ENCODE measurements around the gene KRT86.

The KRT86 gene

GRCh38 chr12:52323001-52323400 lies 48.6 kb downstream of the KRT86 start:
- H3K4me1 ChIP-seq (ENCODE audit: control insufficient read depth, insufficient read depth, low read length) = no peaks in the 10 kb centered on the region
- H3K27ac ChIP-seq (ENCODE audit: low read depth, low read length) = no peak overlapping the region
- H3K4me3 ChIP-seq (ENCODE audit: low read length) = no peak overlapping the region
- no peaks in the 10 kb centered on the region for H3K36me3 ChIP-seq (ENCODE audit: control insufficient read depth, insufficient read depth, low read length)
- no peaks in the 10 kb centered on the region for H3K27me3 ChIP-seq (ENCODE audit: control insufficient read depth, insufficient read depth, low read length)
- no peak overlapping the region for H3K9ac ChIP-seq (ENCODE audit: low read length)

- H3K27me3 ChIP-seq (ENCODE audit: control insufficient read depth, insufficient read depth, low read length) = no peaks in the 10 kb centered on the region
- H3K9ac ChIP-seq (ENCODE audit: low read length) = no peak overlapping the region
- no peaks in the 10 kb centered on the region for H3K36me3 ChIP-seq (ENCODE audit: control insufficient read depth, insufficient read depth, low read length)
- no peaks in the 10 kb centered on the region for H3K4me1 ChIP-seq (ENCODE audit: control insufficient read depth, insufficient read depth, low read length)
- no peak overlapping the region for H3K27ac ChIP-seq (ENCODE audit: low read depth, low read length)
- no peak overlapping the region for H3K4me3 ChIP-seq (ENCODE audit: low read length)
Measured at GRCh38 chr12:52323416-52324152, 49.1 kb downstream of the KRT86 start.

GRCh38 chr12:52324153-52324444 lies 49.7 kb downstream of the KRT86 start:
- Histone ChIP-seq H3K27me3 (ENCODE audit: control insufficient read depth, insufficient read depth, low read length) (no peaks in the 10 kb centered on the region), H3K4me3 (ENCODE audit: low read length) (no peak overlapping the region), H3K9ac (ENCODE audit: low read length) (no peak overlapping the region)

GRCh38 chr12:52327052-52327829 lies 52.8 kb downstream of the KRT86 start:
- no peaks in the 10 kb centered on the region for H3K36me3 ChIP-seq (ENCODE audit: control insufficient read depth, insufficient read depth, low read length)
- no peak overlapping the region for H3K27ac ChIP-seq (ENCODE audit: low read depth, low read length)
- H3K4me1 ChIP-seq (ENCODE audit: control insufficient read depth, insufficient read depth, low read length) = no peaks in the 10 kb centered on the region
- H3K9ac ChIP-seq (ENCODE audit: low read length) = no peak overlapping the region
- no peak overlapping the region for H3K4me3 ChIP-seq (ENCODE audit: low read length)
- H3K27me3 ChIP-seq (ENCODE audit: control insufficient read depth, insufficient read depth, low read length) = no peaks in the 10 kb centered on the region

More at GRCh38 chr12:52324153-52324444, 49.7 kb downstream of the KRT86 start:
- no peak overlapping the region for H3K27ac ChIP-seq (ENCODE audit: low read depth, low read length)
- no peaks in the 10 kb centered on the region for H3K4me1 ChIP-seq (ENCODE audit: control insufficient read depth, insufficient read depth, low read length)
- H3K36me3 ChIP-seq (ENCODE audit: control insufficient read depth, insufficient read depth, low read length) = no peaks in the 10 kb centered on the region

GRCh38 chr12:52327830-52328500 lies 53.5 kb downstream of the KRT86 start:
- H3K4me1 ChIP-seq (ENCODE audit: control insufficient read depth, insufficient read depth, low read length) = no peaks in the 10 kb centered on the region
- no peaks in the 10 kb centered on the region for H3K36me3 ChIP-seq (ENCODE audit: control insufficient read depth, insufficient read depth, low read length)
- H3K4me3 ChIP-seq (ENCODE audit: low read length) = no peak overlapping the region
- no peaks in the 10 kb centered on the region for H3K27me3 ChIP-seq (ENCODE audit: control insufficient read depth, insufficient read depth, low read length)
- no peak overlapping the region for H3K27ac ChIP-seq (ENCODE audit: low read depth, low read length)
- H3K9ac ChIP-seq (ENCODE audit: low read length) = no peak overlapping the region

GRCh38 chr12:52331039-52331438 lies 56.6 kb downstream of the KRT86 start:
- no peak overlapping the region for H3K27ac ChIP-seq (ENCODE audit: low read depth, low read length)
- H3K9ac ChIP-seq (ENCODE audit: low read length) = no peak overlapping the region
- no peaks in the 10 kb centered on the region for H3K27me3 ChIP-seq (ENCODE audit: control insufficient read depth, insufficient read depth, low read length)
- H3K4me3 ChIP-seq (ENCODE audit: low read length) = no peak overlapping the region
- no peaks in the 10 kb centered on the region for H3K4me1 ChIP-seq (ENCODE audit: control insufficient read depth, insufficient read depth, low read length)
- H3K36me3 ChIP-seq (ENCODE audit: control insufficient read depth, insufficient read depth, low read length) = no peaks in the 10 kb centered on the region

GRCh38 chr12:52331833-52332232 lies 57.4 kb downstream of the KRT86 start:
- Histone ChIP-seq H3K27me3 (ENCODE audit: control insufficient read depth, insufficient read depth, low read length) (no peaks in the 10 kb centered on the region), H3K27ac (ENCODE audit: low read depth, low read length) (no peak overlapping the region), H3K9ac (ENCODE audit: low read length) (no peak overlapping the region), H3K36me3 (ENCODE audit: control insufficient read depth, insufficient read depth, low read length) (no peaks in the 10 kb centered on the region), H3K4me1 (ENCODE audit: control insufficient read depth, insufficient read depth, low read length) (no peaks in the 10 kb centered on the region), H3K4me3 (ENCODE audit: low read length) (no peak overlapping the region)

GRCh38 chr12:52332381-52332780 lies 57.9 kb downstream of the KRT86 start:
- Histone ChIP-seq H3K4me1 (ENCODE audit: control insufficient read depth, insufficient read depth, low read length) (no peaks in the 10 kb centered on the region), H3K27me3 (ENCODE audit: control insufficient read depth, insufficient read depth, low read length) (no peaks in the 10 kb centered on the region), H3K4me3 (ENCODE audit: low read length) (no peak overlapping the region), H3K27ac (ENCODE audit: low read depth, low read length) (no peak overlapping the region), H3K36me3 (ENCODE audit: control insufficient read depth, insufficient read depth, low read length) (no peaks in the 10 kb centered on the region), H3K9ac (ENCODE audit: low read length) (no peak overlapping the region)

- H3K36me3 ChIP-seq (ENCODE audit: control insufficient read depth, insufficient read depth, low read length) = no peaks in the 10 kb centered on the region
- no peak overlapping the region for H3K4me3 ChIP-seq (ENCODE audit: low read length)
- no peaks in the 10 kb centered on the region for H3K4me1 ChIP-seq (ENCODE audit: control insufficient read depth, insufficient read depth, low read length)
- no peaks in the 10 kb centered on the region for H3K27me3 ChIP-seq (ENCODE audit: control insufficient read depth, insufficient read depth, low read length)
- no peak overlapping the region for H3K27ac ChIP-seq (ENCODE audit: low read depth, low read length)
- H3K9ac ChIP-seq (ENCODE audit: low read length) = no peak overlapping the region
Measured at GRCh38 chr12:52333321-52333720, 58.9 kb downstream of the KRT86 start.

GRCh38 chr12:52334185-52334584 lies 59.7 kb downstream of the KRT86 start:
- H3K9ac ChIP-seq (ENCODE audit: low read length) = no peak overlapping the region

GRCh38 chr12:52335598-52336262 lies 61.3 kb downstream of the KRT86 start:
- Histone ChIP-seq H3K27me3 (ENCODE audit: control insufficient read depth, insufficient read depth, low read length) (no peaks in the 10 kb centered on the region), H3K27ac (ENCODE audit: low read depth, low read length) (no peak overlapping the region), H3K4me1 (ENCODE audit: control insufficient read depth, insufficient read depth, low read length) (no peaks in the 10 kb centered on the region), H3K4me3 (ENCODE audit: low read length) (no peak overlapping the region), H3K9ac (ENCODE audit: low read length) (no peak overlapping the region), H3K36me3 (ENCODE audit: control insufficient read depth, insufficient read depth, low read length) (no peaks in the 10 kb centered on the region)

More at GRCh38 chr12:52334185-52334584, 59.7 kb downstream of the KRT86 start:
- H3K27ac ChIP-seq (ENCODE audit: low read depth, low read length) = no peak overlapping the region
- no peaks in the 10 kb centered on the region for H3K4me1 ChIP-seq (ENCODE audit: control insufficient read depth, insufficient read depth, low read length)
- H3K27me3 ChIP-seq (ENCODE audit: control insufficient read depth, insufficient read depth, low read length) = no peaks in the 10 kb centered on the region
- no peak overlapping the region for H3K4me3 ChIP-seq (ENCODE audit: low read length)
- H3K36me3 ChIP-seq (ENCODE audit: control insufficient read depth, insufficient read depth, low read length) = no peaks in the 10 kb centered on the region

GRCh38 chr12:52336641-52337040 lies 62.2 kb downstream of the KRT86 start:
- no peak overlapping the region for H3K27ac ChIP-seq (ENCODE audit: low read depth, low read length)
- H3K27me3 ChIP-seq (ENCODE audit: control insufficient read depth, insufficient read depth, low read length) = no peaks in the 10 kb centered on the region
- no peaks in the 10 kb centered on the region for H3K36me3 ChIP-seq (ENCODE audit: control insufficient read depth, insufficient read depth, low read length)
- H3K4me1 ChIP-seq (ENCODE audit: control insufficient read depth, insufficient read depth, low read length) = no peaks in the 10 kb centered on the region
- H3K9ac ChIP-seq (ENCODE audit: low read length) = no peak overlapping the region
- no peak overlapping the region for H3K4me3 ChIP-seq (ENCODE audit: low read length)

Measured in rectal smooth muscle tissue (tissue), 1 donor.